Measurements from ENCODE around the gene SPART.
"Not testable (repeated sequence)": the region's sequence is repeated elsewhere in the genome, so short reads cannot be mapped to it uniquely, and the experiment has no call there.

SPART gene

DNA sequence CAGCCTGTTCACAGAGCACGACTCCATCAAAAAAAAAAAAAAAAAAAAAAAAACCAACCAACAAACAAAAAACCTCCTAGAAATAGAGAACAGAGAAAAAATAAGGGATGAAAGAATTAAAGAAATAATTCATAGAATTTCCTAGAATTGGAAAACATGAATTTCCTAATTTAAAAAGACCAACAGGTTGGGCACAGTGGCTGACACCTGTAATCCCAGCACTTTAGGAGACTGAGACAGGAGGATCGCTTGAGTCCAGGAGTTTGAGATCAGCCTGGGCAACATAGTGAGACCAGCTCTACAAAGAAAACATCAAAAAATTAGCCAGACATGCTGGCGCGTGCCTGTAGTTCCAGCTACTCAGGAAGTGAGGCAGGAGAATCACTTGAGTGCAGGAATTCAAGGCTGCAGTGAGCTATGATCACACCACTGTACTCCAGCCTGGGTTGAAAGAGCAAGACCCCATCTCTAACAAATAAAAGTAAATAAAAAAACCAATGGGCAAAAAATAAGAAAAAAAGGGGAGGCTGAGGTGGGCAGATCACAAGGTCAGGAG lies 6.5 kb downstream of the SPART start:
- Histone ChIP-seq H3F3A (ENCODE audit: low read depth) (no peaks in the 10 kb centered on the region), H3K9ac (ENCODE audit: low read depth, low read length, poor library complexity, severe bottlenecking) (no peak overlapping the region), H3K9me3 (ENCODE audit: insufficient read depth, low read depth, low read length) (no peaks in the 10 kb centered on the region), H3K9me2 (replicated peaks; ENCODE audit: low read depth, low read length) (no peaks in the 10 kb centered on the region), H3K36me3 (ENCODE audit: insufficient read depth, low read length) (no peaks in the 10 kb centered on the region), H2AFZ (ENCODE audit: low read length) (no peak overlapping the region), H4K20me1 (ENCODE audit: insufficient read depth, low read length, poor library complexity, severe bottlenecking) (peaks cover 6% of the 10 kb centered on the region), H3K4me2 (ENCODE audit: low read depth, low read length, poor library complexity, severe bottlenecking) (no peak overlapping the region), H3K4me1 (ENCODE audit: insufficient read depth, low read length, poor library complexity, severe bottlenecking) (peaks cover 5% of the 10 kb centered on the region), H3K79me2 (ENCODE audit: insufficient read depth, low read length) (peaks cover 63% of the 10 kb centered on the region), H3K4me3 (ENCODE audit: low read length, poor library complexity, severe bottlenecking) (no peak overlapping the region), H3K27me3 (ENCODE audit: insufficient read depth, low read length, poor library complexity, severe bottlenecking) (no peaks in the 10 kb centered on the region)
- no peak for TF ChIP-seq EZH2phosphoT487 (IDR thresholded peaks at IDR 0.05; ENCODE audit: borderline replicate concordance)
- TF ChIP-seq, protein P1, sequence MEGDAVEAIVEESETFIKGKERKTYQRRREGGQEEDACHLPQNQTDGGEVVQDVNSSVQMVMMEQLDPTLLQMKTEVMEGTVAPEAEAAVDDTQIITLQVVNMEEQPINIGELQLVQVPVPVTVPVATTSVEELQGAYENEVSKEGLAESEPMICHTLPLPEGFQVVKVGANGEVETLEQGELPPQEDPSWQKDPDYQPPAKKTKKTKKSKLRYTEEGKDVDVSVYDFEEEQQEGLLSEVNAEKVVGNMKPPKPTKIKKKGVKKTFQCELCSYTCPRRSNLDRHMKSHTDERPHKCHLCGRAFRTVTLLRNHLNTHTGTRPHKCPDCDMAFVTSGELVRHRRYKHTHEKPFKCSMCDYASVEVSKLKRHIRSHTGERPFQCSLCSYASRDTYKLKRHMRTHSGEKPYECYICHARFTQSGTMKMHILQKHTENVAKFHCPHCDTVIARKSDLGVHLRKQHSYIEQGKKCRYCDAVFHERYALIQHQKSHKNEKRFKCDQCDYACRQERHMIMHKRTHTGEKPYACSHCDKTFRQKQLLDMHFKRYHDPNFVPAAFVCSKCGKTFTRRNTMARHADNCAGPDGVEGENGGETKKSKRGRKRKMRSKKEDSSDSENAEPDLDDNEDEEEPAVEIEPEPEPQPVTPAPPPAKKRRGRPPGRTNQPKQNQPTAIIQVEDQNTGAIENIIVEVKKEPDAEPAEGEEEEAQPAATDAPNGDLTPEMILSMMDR (conservative IDR thresholded peaks at IDR 0.05; ENCODE audit: low read length), result no peak

DNA sequence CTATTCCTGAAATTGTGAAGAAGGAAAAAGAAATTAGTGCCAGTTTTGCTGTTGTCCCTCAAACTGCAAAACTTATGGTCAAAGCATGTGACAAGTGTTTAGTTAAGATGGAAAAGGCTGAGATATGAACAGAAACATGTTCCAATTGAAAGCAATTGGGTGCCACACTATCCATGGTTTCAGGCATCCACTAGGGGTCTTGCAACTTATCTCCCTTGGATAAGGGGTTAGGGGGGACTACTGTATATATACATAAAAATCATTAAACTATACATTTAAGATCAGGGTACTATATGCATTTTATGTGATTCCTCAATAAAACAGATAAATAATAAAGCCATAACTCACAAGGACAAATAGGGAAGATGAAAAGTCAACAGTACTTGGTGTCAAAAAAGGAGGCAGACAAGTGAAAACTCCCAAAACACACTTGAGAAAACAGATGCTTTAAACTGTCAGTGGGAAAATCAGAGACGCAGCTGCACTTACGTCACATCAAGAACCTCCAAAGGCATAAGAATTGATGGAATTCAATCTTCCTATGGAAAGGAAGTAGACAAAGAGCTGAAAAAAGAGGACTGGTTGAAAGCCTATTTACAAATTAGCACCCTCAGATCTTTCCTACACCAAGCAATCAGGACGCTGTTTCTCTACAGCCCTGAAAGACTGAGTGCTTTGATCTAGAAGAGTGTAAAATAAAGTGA lies 8.1 kb downstream of the SPART start:
- no peaks in the 10 kb centered on the region for H3F3A ChIP-seq (ENCODE audit: low read depth)
- TF ChIP-seq, protein P1 (conservative IDR thresholded peaks at IDR 0.05; ENCODE audit: low read length), result peak; percentile 34
- TF ChIP-seq EZH2phosphoT487 (IDR thresholded peaks at IDR 0.05; ENCODE audit: borderline replicate concordance), result no peak
- H3K4me3 ChIP-seq (ENCODE audit: low read length, poor library complexity, severe bottlenecking), result no peak overlapping the region
- no peak overlapping the region for H3K4me2 ChIP-seq (ENCODE audit: low read depth, low read length, poor library complexity, severe bottlenecking)
- peaks cover 6% of the 10 kb centered on the region for H4K20me1 ChIP-seq (ENCODE audit: insufficient read depth, low read length, poor library complexity, severe bottlenecking)
- H3K27me3 ChIP-seq (ENCODE audit: insufficient read depth, low read length, poor library complexity, severe bottlenecking), result no peaks in the 10 kb centered on the region
- H2AFZ ChIP-seq (ENCODE audit: low read length), result no peak overlapping the region
- H3K9me2 ChIP-seq (replicated peaks; ENCODE audit: low read depth, low read length), result no peaks in the 10 kb centered on the region
- H3K79me2 ChIP-seq (ENCODE audit: insufficient read depth, low read length), result peaks cover 58% of the 10 kb centered on the region
- H3K9me3 ChIP-seq (ENCODE audit: insufficient read depth, low read depth, low read length), result no peaks in the 10 kb centered on the region
- H3K36me3 ChIP-seq (ENCODE audit: insufficient read depth, low read length), result no peaks in the 10 kb centered on the region
- H3K4me1 ChIP-seq (ENCODE audit: insufficient read depth, low read length, poor library complexity, severe bottlenecking), result peaks cover 5% of the 10 kb centered on the region
- H3K9ac ChIP-seq (ENCODE audit: low read depth, low read length, poor library complexity, severe bottlenecking), result no peak overlapping the region

DNA sequence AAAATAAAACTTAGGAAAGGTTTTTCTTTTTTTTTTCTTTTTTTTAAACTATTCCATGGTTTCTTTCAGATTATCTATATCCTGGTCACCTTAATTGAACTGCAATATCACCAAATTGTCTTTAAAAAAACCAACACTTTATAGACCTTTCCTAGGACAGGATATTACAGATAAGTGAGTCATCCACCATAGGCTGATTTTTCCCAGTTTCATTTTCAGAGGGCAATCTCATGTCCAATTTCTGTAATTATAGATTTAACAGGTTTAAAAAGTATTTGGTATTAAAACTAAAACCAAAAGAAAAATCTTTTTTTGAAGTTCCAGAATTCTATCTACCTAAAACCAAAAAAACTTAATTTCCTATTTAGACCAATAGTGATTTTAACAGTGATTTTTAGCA lies 13.2 kb downstream of the SPART start:
- H3K79me2 ChIP-seq (ENCODE audit: insufficient read depth, low read length), result peaks cover 33% of the 10 kb centered on the region; the same call in 1 of the 2 replicates

DNA sequence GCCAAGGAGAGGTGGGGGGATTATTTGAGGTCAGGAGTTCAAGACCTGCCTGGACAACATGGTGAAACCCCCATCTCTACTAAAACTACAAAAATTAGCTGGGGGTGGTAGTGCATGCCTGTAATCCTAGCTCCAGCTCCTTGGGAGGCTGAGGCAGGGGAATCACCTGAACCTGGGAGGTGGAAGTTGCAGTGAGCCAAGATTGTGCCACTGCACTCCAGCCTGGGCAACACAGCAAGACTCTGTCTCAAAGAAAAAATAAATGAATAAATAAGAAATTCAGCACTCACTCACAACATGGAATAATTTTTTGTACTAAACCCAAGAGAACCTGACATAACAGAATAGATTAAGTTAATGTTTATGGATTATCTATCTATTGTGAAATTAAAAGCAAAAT lies 13.9 kb downstream of the SPART start:
- H3K4me1 ChIP-seq (ENCODE audit: insufficient read depth, low read length, poor library complexity, severe bottlenecking); H3K9ac ChIP-seq (ENCODE audit: low read depth, low read length, poor library complexity, severe bottlenecking): not testable (repeated sequence)
- peaks cover 28% of the 10 kb centered on the region; the same call in 1 of the 2 replicates for H3K36me3 ChIP-seq (ENCODE audit: insufficient read depth, low read length)

More for the DNA sequence above, 13.2 kb downstream of the SPART start:
- peaks cover 9% of the 10 kb centered on the region for H4K20me1 ChIP-seq (ENCODE audit: insufficient read depth, low read length, poor library complexity, severe bottlenecking)
- H3F3A ChIP-seq (ENCODE audit: low read depth), result no peaks in the 10 kb centered on the region
- H3K27me3 ChIP-seq (ENCODE audit: insufficient read depth, low read length, poor library complexity, severe bottlenecking), result no peaks in the 10 kb centered on the region
- no peaks in the 10 kb centered on the region for H3K9me2 ChIP-seq (replicated peaks; ENCODE audit: low read depth, low read length)
- no peak overlapping the region for H3K4me2 ChIP-seq (ENCODE audit: low read depth, low read length, poor library complexity, severe bottlenecking)
- no peaks in the 10 kb centered on the region for H3K9me3 ChIP-seq (ENCODE audit: insufficient read depth, low read depth, low read length)
- TF ChIP-seq, protein P1 (conservative IDR thresholded peaks at IDR 0.05; ENCODE audit: low read length), result no peak
- no peak for TF ChIP-seq EZH2phosphoT487 (IDR thresholded peaks at IDR 0.05; ENCODE audit: borderline replicate concordance)
- H3K36me3 ChIP-seq (ENCODE audit: insufficient read depth, low read length), result peaks cover 28% of the 10 kb centered on the region; the same call in 1 of the 2 replicates
- no peak overlapping the region for H2AFZ ChIP-seq (ENCODE audit: low read length)
- H3K9ac ChIP-seq (ENCODE audit: low read depth, low read length, poor library complexity, severe bottlenecking), result no peak overlapping the region
- H3K4me3 ChIP-seq (ENCODE audit: low read length, poor library complexity, severe bottlenecking), result no peak overlapping the region
- H3K4me1 ChIP-seq (ENCODE audit: insufficient read depth, low read length, poor library complexity, severe bottlenecking), result peaks cover 5% of the 10 kb centered on the region

More for the DNA sequence above, 13.9 kb downstream of the SPART start:
- not testable (repeated sequence) for H4K20me1 ChIP-seq (ENCODE audit: insufficient read depth, low read length, poor library complexity, severe bottlenecking); H3K27me3 ChIP-seq (ENCODE audit: insufficient read depth, low read length, poor library complexity, severe bottlenecking); H3K4me3 ChIP-seq (ENCODE audit: low read length, poor library complexity, severe bottlenecking); H3K9me2 ChIP-seq (replicated peaks; ENCODE audit: low read depth, low read length); H2AFZ ChIP-seq (ENCODE audit: low read length); H3K4me2 ChIP-seq (ENCODE audit: low read depth, low read length, poor library complexity, severe bottlenecking); H3K9me3 ChIP-seq (ENCODE audit: insufficient read depth, low read depth, low read length); H3F3A ChIP-seq (ENCODE audit: low read depth)
- H3K79me2 ChIP-seq (ENCODE audit: insufficient read depth, low read length), result peaks cover 28% of the 10 kb centered on the region; the same call in 1 of the 2 replicates
